ENCODE measurements around the gene ZNF23.

GRCh38 chr16:71428385-71428784 is 33.7 kb downstream of the ZNF23 start:
- TF ChIP-seq EZH2 (IDR thresholded peaks at IDR 0.05; ENCODE audit: borderline replicate concordance): no peak
- TF ChIP-seq, protein P1, sequence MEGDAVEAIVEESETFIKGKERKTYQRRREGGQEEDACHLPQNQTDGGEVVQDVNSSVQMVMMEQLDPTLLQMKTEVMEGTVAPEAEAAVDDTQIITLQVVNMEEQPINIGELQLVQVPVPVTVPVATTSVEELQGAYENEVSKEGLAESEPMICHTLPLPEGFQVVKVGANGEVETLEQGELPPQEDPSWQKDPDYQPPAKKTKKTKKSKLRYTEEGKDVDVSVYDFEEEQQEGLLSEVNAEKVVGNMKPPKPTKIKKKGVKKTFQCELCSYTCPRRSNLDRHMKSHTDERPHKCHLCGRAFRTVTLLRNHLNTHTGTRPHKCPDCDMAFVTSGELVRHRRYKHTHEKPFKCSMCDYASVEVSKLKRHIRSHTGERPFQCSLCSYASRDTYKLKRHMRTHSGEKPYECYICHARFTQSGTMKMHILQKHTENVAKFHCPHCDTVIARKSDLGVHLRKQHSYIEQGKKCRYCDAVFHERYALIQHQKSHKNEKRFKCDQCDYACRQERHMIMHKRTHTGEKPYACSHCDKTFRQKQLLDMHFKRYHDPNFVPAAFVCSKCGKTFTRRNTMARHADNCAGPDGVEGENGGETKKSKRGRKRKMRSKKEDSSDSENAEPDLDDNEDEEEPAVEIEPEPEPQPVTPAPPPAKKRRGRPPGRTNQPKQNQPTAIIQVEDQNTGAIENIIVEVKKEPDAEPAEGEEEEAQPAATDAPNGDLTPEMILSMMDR (IDR thresholded peaks at IDR 0.05; ENCODE audit: poor library complexity): no peak
